HG02610 (cell line): ENCODE measurements around the gene UBA6.
"Not testable (repeated sequence)": the region's sequence is repeated elsewhere in the genome, so short reads cannot be mapped to it uniquely, and the experiment has no call there.

Experiments
- ATAC-seq: cut with Tn5 transposase; IDR thresholded peaks from one replicate; pipeline ENCODE4 v1.9.1; 2021; ENCODE audit warnings: mild to moderate bottlenecking, moderate library complexity; ENCODE audit not compliant: unreplicated experiment

UBA6 gene

DNA sequence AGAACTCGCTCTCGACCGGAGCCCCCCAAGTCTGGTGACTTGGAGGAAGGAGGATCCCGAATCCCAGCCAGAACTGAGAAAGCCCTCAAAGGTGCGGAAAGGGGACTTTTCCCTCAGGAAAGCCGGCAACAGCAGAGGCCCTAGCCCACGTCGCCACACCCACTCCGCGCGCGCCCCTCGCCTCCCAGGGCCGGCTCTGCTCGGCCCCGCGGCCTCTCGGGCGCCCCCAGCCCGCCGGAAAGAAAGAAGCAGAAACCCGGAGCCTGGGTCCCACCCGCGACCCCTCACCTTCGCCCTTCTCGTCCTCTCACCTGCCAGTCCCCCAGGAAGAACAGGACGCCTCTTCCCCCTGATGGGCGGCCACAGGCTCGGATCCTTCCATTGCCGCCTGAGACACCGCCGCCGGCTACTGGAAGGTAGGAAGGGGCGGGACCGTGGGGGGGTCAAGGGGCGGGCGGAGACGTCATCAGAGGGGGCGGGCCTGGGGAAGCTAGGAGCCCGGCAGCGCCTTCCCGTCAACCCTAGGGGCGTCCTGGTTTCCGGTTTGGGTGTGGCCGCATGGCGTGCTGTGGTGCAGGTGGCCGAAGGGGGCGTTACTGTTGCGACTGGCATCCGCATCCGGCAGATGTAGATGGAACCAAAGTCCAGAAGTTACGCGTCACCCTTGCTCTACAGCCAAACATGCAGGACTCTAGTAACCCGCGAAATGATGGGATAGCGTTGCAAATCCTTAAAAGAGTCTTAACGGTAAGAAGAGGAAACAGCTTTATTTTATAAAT lies at the start of gene UBA6:
TSS of gene UBA6 (minus strand) at position 418 of the 779 bp plus-strand sequence. CDS start at position 382, 36 bp downstream.
- ATAC-seq, result peak; percentile 98

GRCh38 chr4:67750691-67751090 lies 49.7 kb upstream of the UBA6 start:
- ATAC-seq, result no peak

- ATAC-seq, result no peak
Measured at GRCh38 chr4:67749286-67749685, 48.3 kb upstream of the UBA6 start.

GRCh38 chr4:67746797-67747495 lies 46.0 kb upstream of the UBA6 start:
- ATAC-seq, result peak; percentile 46

- ATAC-seq, result no peak
Measured at GRCh38 chr4:67744561-67745283, 43.8 kb upstream of the UBA6 start.

- no peak for ATAC-seq
Measured at GRCh38 chr4:67743194-67743593, 42.2 kb upstream of the UBA6 start.

GRCh38 chr4:67736262-67736661 lies 35.3 kb upstream of the UBA6 start:
- ATAC-seq, result no peak

DNA sequence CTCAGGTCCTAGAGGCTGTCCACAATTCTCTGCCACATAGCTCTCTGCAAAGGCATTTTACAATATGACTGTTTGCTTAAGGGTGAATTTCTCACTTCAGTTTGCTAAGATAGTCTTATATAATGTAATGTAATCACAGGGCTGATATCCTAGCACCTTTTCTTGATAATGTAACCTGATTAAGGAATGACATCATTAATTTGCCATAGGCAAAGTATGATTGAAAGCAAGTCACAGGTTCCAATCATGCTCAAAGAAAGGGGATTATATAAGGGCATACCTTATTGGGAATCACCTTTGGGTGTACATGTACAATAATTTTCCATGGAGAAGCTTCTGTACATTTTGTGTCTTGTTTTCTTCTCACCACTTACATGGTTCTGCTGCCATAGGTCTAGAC lies 34.4 kb upstream of the UBA6 start:
- no peak for ATAC-seq

DNA sequence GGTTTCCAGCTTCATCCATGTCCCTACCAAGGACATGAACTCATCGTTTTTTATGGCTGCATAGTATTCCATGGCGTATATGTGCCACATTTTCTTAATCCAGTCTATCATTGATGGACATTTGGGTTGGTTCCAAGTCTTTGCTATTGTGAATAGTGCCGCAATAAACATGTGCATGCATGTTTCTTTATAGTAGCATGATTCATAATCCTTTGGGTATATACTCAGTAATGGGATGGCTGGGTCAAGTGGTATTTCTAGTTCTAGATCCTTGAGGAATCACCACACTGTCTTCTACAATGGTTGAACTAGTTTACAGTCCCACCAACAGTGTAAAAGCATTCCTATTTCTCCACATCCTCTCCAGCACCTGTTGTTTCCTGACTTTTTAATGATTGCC lies 29.6 kb upstream of the UBA6 start:
- ATAC-seq, result not testable (repeated sequence)

GRCh38 chr4:67727124-67727850 lies 26.3 kb upstream of the UBA6 start:
- ATAC-seq, result no peak

GRCh38 chr4:67725981-67726380 lies 25.0 kb upstream of the UBA6 start:
- no peak for ATAC-seq

DNA sequence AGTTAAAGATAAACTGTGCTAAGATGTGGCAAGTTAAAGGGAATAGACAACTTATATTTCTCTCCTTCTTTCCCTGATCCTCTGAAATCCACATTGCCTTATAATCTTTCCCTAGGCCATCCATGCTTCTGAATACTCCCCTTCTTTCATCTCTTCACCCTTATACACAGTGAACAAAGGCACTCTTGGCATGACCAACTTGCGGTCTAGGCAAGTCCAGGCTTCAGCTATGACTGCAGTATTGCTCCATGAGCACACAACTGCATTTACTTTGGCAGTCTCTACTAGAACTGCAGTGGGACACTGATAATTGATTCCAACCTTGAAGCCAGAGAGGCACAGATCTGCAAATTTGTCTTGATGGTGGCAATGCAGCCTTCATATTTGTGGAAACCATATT lies 24.2 kb upstream of the UBA6 start:
- no peak for ATAC-seq

GRCh38 chr4:67723949-67724348 lies 23.0 kb upstream of the UBA6 start:
- ATAC-seq, result no peak

- no peak for ATAC-seq
Measured at GRCh38 chr4:67723341-67723740, 22.4 kb upstream of the UBA6 start.

DNA sequence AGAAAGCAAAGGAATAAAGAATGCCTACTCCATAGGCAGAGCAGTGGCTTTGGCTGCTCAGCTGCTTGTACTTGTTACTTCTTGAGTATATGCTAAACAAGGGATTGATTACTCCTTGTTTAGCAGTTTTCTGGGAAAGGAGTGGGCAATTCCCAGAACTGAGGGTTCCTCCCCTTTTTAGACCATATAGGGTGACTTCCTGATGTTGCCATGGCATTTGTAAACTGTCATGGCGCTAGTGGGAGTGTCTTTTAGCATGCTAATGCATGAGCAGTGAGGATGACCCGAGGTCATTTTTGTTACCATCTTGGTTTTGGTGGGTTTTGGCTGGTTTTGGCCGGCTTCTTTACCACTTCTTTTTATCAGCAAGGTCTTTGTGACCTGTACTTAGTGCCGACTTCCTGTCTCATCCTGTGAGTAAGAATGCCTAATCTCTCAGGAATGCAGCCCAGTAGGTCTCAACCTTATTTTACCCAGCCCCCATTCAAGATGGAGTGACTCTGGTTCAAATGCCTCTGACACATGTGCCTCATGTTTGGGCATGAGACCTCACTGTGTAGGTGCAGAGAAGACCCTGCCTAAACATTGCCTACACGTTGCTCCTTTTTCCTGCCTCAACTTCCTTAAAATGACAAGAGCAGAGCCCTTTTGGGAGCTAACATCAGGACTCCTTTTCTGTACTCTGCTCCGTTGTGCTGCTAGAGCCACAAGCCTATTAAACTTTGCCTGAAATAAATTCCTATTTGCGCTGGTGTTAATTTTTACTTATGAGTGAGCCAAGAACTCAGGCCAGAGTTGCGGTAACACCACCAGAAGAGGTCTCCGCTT lies 21.0 kb upstream of the UBA6 start:
- no peak for ATAC-seq

- no peak for ATAC-seq
Measured at GRCh38 chr4:67721315-67721769, 20.4 kb upstream of the UBA6 start.

DNA sequence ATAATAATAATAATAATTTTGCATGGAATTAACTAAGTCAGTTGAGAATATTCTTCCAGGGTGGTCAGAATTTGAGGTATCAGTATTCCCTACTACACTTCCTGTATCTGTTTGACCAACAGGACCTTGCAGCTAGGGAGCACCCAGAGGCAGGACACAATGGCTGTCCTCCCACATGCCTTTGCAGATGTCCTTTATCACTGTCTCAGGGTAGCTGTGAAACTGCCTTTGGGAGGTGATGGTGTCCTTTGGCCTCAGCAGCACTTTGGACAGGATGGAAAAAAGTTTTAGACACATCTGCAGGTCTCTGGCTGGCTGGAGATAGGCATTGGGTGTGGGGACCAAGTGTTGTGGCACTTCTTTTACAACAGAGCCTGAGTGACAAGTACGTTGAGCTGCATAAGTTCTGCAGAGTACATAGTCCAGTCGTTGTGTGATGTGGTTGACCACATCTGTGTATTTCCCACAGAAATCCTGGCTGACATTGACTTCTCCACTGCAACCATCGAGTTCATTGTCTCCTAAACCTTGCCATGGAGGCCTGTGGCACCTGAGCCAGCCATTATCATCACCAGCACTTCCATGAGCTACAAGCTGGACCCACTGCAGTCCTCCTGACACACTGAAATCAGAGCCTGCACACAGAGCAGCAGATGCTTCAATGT lies 19.1 kb upstream of the UBA6 start:
- ATAC-seq, result no peak

DNA sequence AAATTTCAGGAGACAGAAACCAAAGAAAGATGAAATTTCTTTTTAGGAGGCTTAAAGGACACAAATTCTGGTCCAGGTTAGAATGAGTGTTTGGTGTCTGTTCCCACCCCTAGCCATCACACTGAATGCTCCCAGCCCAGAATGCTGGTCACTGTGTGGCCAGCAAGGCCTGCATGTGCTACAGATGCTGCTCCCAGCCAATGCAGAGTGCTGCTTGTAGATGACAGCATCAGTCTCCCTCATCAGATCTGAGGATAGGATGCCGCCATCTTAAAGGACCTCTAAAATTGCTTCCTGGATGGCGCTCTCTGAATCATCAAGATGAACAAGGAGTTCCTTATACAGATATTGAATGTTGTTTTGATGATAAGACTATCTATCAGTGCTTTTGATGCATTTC lies 17.9 kb upstream of the UBA6 start:
- no peak for ATAC-seq

DNA sequence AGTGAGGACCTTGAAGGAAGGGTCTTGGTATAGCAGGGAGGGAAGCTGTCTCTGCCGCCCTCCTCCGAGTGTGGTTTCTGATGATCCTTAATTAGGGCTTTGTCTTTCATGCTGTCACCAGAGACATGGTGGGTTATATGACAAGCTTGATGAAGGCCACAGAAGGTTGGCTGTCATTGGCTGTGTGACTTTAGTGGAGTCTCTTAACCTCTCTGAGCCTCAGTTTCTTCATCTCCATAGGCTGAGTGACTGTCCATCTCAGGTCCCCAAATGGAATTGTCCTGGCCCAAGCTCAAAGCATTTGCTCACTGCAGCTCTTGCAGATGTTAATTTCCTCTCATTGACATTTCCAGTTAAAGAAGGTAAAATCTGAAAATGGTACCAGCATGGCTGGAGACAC lies 16.6 kb upstream of the UBA6 start:
- ATAC-seq, result no peak

DNA sequence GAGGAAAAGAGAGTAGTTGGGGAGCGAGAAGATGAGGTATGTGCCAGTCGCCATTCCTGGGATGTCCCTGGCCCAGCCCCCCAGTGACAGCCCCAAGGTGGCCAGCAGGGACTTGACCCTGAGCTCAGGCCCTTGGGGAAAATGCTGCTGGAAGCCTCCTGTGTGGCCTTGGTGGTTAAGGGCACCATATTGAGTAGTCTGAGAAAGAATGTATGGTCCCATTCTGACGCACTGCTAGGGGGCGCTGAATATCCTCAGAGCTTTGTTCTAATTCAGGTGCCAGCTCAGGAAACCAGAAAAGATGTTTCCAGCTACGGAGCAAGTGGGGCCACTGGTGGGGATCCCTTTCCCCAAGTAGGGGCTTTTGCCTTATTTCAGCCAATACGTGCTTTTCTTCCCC lies 14.0 kb upstream of the UBA6 start:
- no peak for ATAC-seq
